ENCODE data around the gene DNAJC6.

- no peak for TF ChIP-seq POLR2A (IDR thresholded peaks at IDR 0.05; ENCODE audit: low read depth, low read length)
- no peak for TF ChIP-seq POLR2AphosphoS5 (IDR thresholded peaks at IDR 0.05; ENCODE audit: low read depth, low read length)
- no peak for TF ChIP-seq SPI1 (IDR thresholded peaks at IDR 0.05; ENCODE audit: low read depth, low read length)
- no peak for TF ChIP-seq TAF1 (IDR thresholded peaks at IDR 0.05; ENCODE audit: low read depth, low read length)
These were observed 136.5 kb downstream of the DNAJC6 start for GRCh38 chr1:65445837-65446236.
